Sciatic nerve (tissue), 2 donors: ENCODE data around the gene CES3. TPM values are rescaled to one million over a fixed set of nuclear protein-coding genes. Genes with fewer than 3 reads are reported as not detected.

Experiments used
- ATAC-seq: fragments of 200-7000 bp; cut with Tn5 transposase; one replicate; pipeline ENCODE4 v1.9.1; 2020; ENCODE audit warnings: mild to moderate bottlenecking, moderate library complexity
- DNase-seq: peaks from one replicate; pipeline ENCODE4 v3.0.0-alpha.2; 2020; ENCODE audit warnings: low spot score
- intact Hi-C: fragments of 100-400 bp; cut with DNase I; formaldehyde crosslinking; loops from one replicate; pipeline ENCODE4 v1.14.2; 2022
- total RNA-seq: library from RNA; stranded (reverse); fragmentation: NEBNext Ultra II Directional; extraction: Animal tissue kit (Norgen Biotek cat#: 25700); gene quantifications from one replicate; pipeline ENCODE4 v1.2.1, GENCODE V29; 2021
- donor health status: DM: no; HTN: no; CAD: no.
- donor health status: DM: no; HTN: no; CAD: no.

The CES3 gene, protein sequence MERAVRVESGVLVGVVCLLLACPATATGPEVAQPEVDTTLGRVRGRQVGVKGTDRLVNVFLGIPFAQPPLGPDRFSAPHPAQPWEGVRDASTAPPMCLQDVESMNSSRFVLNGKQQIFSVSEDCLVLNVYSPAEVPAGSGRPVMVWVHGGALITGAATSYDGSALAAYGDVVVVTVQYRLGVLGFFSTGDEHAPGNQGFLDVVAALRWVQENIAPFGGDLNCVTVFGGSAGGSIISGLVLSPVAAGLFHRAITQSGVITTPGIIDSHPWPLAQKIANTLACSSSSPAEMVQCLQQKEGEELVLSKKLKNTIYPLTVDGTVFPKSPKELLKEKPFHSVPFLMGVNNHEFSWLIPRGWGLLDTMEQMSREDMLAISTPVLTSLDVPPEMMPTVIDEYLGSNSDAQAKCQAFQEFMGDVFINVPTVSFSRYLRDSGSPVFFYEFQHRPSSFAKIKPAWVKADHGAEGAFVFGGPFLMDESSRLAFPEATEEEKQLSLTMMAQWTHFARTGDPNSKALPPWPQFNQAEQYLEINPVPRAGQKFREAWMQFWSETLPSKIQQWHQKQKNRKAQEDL
- 0.71 TPM for total RNA-seq

- ATAC-seq = peak; percentile 51
- intact Hi-C loops = no loop called here
- DNase-seq = no peak
These were observed at the start of gene CES3 for GRCh38 chr16:66961065-66961744. Gene CES3 (plus strand): TSS chr16:66961266. CDS start chr16:66961308, 42 bp downstream.

DNA sequence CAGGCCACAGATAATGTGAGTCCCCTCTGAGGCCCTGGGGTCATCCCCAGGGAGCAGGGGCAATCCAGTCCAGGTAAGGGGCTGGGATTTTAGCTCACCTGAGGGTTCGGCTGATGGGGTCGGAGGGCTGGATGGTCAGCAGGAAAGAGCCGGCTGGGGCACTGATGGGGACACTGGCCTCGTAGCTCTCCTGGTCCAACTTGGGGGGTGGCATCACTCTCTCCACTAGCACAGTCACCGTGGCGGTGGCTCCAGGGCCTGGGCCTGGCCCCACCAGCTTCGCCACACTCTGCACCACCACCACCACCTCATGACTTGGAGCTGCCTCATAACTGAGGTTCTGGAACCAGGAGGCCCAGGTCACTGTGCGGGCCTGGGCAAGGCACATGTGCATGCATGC lies 49.3 kb upstream of the CES3 start:
- DNase-seq = no peak
- intact Hi-C loops = no loop called here
- no peak for ATAC-seq

DNA sequence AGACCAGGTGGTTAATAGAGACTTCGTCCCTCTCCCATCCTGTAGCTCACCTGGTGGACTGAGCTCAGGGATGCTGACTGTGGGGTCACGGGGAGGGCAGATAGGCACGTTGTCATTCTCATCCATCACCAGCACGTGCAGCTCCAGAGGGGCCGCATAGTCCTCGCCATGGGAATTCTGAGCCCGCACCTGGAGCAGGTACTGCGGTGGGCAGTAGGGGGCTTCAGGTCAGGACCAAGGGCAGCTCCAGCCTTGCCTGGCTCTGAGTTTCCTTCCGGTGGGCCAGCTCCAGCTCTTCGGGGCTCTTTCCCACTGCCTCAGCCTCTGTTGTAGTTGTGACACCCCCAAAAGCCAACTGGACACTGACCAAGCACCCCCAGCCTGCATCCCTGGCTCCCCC lies 48.0 kb upstream of the CES3 start:
- intact Hi-C loops = no loop called here
- no peak for ATAC-seq
- no peak for DNase-seq

DNA sequence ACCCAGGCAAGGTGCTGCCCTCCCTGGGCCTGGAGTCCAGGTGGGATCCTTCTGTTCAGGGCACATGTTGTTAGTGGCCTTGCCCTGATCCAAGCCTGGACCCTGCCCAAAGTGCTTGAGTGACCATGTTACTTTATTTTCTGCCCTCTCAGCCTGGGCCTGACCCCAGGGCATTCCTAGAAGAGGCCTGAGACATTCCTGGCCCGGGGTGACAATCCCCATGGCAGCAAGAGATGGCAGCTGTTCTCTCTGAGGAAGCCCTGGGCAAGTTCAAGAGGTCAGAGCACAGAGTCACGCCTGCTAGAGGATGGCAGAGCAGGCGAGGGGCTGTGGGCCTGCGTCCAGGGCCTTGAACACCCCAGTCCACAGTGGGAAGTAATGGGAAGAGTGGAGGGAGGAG lies 47.4 kb upstream of the CES3 start:
- ATAC-seq = no peak

GRCh38 chr16:66914541-66914940 lies 46.5 kb upstream of the CES3 start:
- intact Hi-C loops = no loop called here
- DNase-seq (no peak), ATAC-seq (no peak)

More for the DNA sequence above, 47.4 kb upstream of the CES3 start:
- no peak for DNase-seq
- intact Hi-C loops = no loop called here

- DNase-seq = no peak
These were observed 46.0 kb upstream of the CES3 start for GRCh38 chr16:66915041-66915440.

GRCh38 chr16:66916518-66916917 lies 44.5 kb upstream of the CES3 start:
- DNase-seq = no peak
- intact Hi-C loops = no loop called here
- no peak for ATAC-seq

More at GRCh38 chr16:66915041-66915440, 46.0 kb upstream of the CES3 start:
- ATAC-seq = no peak
- intact Hi-C loops = no loop called here

DNA sequence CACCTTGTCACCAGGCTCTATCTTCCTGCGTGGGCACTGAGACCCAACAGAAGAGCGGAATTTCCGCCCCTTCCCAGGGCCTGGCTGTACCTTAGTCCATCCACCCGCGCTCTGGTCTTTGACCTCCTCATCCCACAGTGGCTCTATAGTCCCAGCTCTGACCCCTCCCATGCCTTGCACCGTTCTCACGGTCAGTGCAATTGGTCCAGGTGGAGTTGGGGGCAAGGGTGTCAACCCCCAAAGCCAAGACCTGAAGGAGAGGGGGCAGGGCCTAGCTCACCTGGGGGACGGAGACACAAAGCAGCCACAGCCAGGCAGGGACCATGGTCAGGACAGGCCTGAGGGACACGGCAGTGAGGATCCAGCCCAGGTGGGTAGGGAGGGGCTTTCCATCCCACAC lies 43.3 kb upstream of the CES3 start:
- ATAC-seq (no peak), DNase-seq (no peak)
- intact Hi-C loops = no loop called here

DNA sequence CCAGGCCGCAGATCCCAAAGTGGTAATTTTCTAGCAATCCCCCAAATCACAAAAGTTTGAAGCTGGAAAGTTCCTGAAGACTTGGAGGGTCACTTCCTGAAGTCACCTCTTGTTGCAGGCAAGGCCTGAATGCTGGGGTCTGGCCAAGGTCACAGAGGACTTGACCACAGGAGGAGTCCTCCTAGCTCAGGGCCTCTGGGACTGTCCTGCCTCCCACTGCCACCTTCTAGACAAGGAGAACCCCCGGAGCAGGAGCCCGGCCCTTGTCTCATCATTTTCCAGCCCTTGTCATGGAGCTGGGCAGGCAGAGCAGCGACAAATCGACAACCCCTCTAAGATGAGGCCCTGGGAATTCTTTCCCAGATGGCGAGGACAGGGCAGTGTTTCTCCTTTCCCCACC lies 42.7 kb upstream of the CES3 start:
- DNase-seq (no peak), ATAC-seq (no peak)
- intact Hi-C loops = no loop called here

GRCh38 chr16:66918803-66919568 lies 42.1 kb upstream of the CES3 start, which contains the start of gene CDH16:
Gene CDH16 (minus strand): TSS chr16:66918885. CDS start chr16:66918065, 820 bp downstream.
- peak; percentile 23 for ATAC-seq
- intact Hi-C loops = no loop called here
- no peak for DNase-seq

DNA sequence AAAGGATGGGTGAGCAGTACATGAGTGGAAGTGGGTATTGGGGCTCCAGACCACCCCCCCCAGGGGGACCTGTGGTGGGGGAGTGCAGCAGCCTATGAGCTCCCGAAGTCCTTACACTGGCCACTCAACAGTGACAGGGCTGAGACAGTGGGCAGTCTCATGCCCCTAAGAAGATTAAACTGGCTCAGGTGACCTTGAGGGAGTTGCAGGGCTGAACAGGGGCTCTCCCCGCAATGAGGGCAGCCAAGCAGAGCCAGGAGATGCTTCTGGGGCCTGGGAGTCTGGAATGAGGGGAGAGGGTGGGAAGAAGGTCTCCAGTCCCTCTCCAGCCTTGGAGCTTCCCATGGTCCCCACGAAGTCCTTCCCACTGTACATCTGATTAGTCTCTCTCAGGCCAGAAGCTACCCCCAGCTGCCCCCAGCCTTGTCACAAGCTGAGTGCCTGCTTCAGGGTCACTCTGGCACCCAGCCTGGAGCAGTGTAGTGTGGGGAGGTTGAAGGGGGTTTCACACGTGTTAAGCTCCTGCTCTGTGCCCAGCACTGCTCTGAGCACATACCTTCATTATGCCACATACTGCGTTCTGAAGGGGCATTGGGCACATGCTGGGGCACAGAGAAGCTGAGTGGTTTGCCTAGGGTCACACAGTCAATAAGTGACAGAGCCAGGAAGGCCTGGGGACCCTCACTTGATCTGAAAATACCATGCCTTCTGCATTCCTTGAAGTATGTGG lies 41.3 kb upstream of the CES3 start:
- no peak for DNase-seq
- ATAC-seq = no peak
- intact Hi-C loops = no loop called here

DNA sequence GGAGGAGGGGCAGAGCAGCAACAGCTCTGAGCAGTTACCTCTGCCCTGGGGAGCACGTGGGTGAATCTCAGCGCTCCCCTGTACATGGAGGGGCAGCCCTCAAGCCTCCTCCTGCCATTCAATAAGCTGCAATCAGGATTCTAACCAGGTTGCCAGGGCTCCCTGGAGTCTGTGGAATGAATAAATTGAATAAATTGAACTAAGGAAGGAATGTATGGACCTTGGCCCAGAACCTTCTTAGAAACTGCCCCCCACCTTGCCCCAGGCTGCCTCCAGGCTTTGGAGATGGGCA lies 40.8 kb upstream of the CES3 start:
- DNase-seq (no peak), ATAC-seq (no peak)
- intact Hi-C loops = no loop called here

DNA sequence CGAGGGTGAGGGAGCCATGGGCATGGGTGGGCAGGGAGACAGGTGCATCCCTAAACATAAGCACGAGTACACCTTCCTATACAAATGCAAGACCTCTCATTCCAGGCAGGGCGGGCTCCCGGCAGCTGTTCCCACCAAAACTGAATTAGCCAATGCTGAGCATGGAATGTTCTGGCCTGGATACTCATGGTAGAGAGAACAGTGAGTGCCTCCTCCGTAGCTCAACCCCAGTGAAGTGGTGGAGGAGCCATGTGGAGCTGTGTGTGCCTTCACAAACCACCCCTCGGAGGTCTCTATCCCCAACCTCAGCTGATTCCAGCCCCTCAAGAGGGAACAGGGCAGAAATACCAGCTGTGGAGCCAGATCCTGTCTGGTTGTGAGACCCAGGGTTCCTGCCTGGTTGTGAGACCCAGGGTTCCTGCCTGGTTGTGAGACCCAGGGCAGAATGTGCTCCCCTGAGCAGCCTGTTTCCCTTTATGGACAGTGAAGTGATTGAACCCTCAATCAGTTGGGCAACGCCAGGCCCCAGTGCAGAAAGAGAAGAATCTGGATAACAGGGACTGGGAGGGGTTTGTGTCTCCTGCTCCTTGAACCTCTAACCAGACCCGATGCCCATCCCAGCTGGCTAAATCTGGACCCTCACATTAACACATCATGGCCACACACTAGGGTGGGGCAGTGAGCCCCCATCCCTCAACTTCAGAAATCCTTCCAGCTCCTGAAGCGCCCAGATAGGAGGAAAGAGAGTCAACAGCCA lies 40.0 kb upstream of the CES3 start:
- DNase-seq (no peak), ATAC-seq (no peak)
- intact Hi-C loops = no loop called here

DNA sequence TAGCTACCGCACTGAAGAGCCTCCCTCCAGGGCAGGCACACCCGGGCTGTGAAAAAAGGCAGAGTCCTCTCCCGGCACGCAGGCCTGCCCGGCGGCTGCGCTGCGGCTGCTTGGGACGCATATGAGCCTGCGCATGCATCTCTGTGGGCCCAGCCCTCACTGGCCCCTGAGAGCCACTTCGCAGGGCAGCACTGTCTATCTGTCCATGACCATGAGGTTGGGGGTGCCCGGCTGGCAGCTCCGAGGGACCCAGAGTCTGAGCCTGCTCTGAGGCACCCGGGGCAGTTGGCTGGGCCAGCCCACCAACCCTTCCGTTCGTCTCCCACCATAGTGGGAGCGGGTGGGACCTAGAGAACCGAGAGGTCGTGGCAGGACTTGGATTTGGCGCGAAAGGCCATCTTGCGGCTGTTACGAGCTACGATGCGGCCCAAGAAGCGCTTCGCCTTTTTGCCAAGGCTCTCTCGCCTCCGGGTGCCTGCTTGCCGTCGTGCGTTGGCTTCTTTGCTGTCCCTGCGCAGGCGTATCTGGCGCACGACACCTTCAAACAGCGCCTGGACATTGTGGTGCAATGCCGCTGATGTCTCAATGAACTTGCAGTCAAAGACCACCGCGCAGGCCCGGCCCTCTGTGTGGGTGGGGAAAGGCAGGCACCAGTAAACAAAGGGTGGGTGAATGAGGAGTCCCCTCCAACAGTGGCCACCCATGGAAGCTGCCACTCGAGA lies 39.2 kb upstream of the CES3 start:
- no peak for ATAC-seq
- DNase-seq = no peak
- intact Hi-C loops = no loop called here

DNA sequence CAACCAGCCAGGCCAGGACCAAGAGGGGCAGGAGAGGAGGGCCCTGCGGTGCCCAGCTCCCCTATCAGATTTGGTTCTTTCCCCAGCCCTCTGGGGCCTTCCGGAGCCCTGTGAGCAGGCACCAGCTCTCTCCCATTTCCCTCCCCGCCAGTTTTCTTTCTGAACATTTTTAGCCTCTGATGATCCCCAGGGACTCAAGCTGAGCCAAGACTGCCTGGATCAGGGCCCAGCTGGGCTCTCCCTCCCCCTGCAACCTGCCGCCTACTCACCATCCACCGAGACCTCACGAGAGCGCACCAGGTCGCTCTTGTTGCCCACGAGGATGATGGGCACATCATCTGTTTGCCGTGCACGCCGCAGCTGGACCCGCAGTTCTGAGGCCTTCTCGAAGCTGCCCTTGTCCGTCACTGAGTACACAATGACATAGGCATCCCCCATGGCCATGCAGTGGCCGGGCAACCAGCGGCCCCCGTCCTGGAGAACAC lies 37.8 kb upstream of the CES3 start:
- intact Hi-C loops = no loop called here
- DNase-seq = no peak
- ATAC-seq = peak; percentile 26

GRCh38 chr16:66923866-66924265 lies 37.2 kb upstream of the CES3 start:
- intact Hi-C loops = no loop called here
- ATAC-seq = no peak
- DNase-seq = no peak

GRCh38 chr16:66924527-66925321 lies 36.3 kb upstream of the CES3 start:
- ATAC-seq (no peak), DNase-seq (no peak)
- intact Hi-C loops = no loop called here
